ENCODE results near the gene AFF3.

DNA sequence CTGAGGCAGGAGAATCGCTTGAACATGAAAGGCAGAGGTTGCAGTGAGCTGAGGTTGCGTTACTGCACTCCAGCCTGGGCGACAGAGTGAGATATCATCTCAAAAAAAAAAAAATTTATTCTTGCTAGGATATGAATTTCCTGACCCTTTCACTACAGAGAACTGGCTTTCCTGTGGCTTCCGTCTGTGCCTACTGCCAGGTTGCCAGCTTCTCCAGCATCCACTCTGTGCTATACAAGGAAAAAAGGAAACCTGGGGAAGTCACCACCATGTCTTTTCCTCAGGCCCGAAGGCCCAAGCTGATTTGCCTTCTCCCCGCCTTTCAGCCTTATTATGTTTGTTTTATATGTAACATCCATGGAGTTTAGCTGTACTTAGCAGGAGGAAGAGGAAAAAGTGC is 530.6 kb downstream of the AFF3 start:
- TF ChIP-seq BHLHE40 (IDR thresholded peaks at IDR 0.05; ENCODE audit: borderline replicate concordance) (no peak), FOXM1 (IDR thresholded peaks at IDR 0.05; ENCODE audit: borderline replicate concordance) (no peak), ARNT (IDR thresholded peaks at IDR 0.05) (no peak), ZNF384 (IDR thresholded peaks at IDR 0.05) (no peak), HDGF (IDR thresholded peaks at IDR 0.05; ENCODE audit: borderline replicate concordance) (no peak), SP1 (IDR thresholded peaks at IDR 0.05) (no peak), SUZ12 (IDR thresholded peaks at IDR 0.05) (no peak), L3MBTL2 (conservative IDR thresholded peaks at IDR 0.05) (no peak), TARDBP (IDR thresholded peaks at IDR 0.05) (no peak), FOXK2 (IDR thresholded peaks at IDR 0.05) (no peak)
- TF ChIP-seq, protein P1, sequence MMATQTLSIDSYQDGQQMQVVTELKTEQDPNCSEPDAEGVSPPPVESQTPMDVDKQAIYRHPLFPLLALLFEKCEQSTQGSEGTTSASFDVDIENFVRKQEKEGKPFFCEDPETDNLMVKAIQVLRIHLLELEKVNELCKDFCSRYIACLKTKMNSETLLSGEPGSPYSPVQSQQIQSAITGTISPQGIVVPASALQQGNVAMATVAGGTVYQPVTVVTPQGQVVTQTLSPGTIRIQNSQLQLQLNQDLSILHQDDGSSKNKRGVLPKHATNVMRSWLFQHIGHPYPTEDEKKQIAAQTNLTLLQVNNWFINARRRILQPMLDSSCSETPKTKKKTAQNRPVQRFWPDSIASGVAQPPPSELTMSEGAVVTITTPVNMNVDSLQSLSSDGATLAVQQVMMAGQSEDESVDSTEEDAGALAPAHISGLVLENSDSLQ (IDR thresholded peaks at IDR 0.05): no peak

Measured in HEK293T (cell line).